GM23338 (cell line): ENCODE data around the gene ZGPAT. TPM values are rescaled to one million over a fixed set of nuclear protein-coding genes. Genes with fewer than 3 reads are reported as not detected.

ENCODE experiments used
- ATAC-seq: fragments of 200-7000 bp; cut with Tn5 transposase; 3 replicates; pipeline ENCODE4 v1.9.1; 2020
- DNase-seq: peaks from one replicate; pipeline ENCODE4 v3.0.0-alpha.2; 2015; ENCODE audit warnings: low spot score
- H2AFZ ChIP-seq: fragments of 200-600 bp; sonication (generic); 2 replicates; pipeline ENCODE4 v1.8.0; 2016; ENCODE audit warnings: antibody characterized with exemption, mild to moderate bottlenecking, moderate library complexity
- H3F3A ChIP-seq: fragments of 200-600 bp; sonication (generic); replicated peaks from 2 replicates; pipeline ENCODE4 v1.8.0; 2017; ENCODE audit warnings: antibody characterized with exemption, mixed run types, low read depth
- H3K27ac ChIP-seq: fragments of 200-600 bp; sonication (generic); 2 replicates; pipeline ENCODE4 v1.6.1; 2016; ENCODE audit warnings: low read depth
- H3K27me3 ChIP-seq: fragments of 200-600 bp; sonication (generic); 2 replicates; pipeline ENCODE4 v1.8.0; 2016; ENCODE audit warnings: mild to moderate bottlenecking, mixed run types, moderate library complexity; ENCODE audit not compliant: insufficient read depth
- H3K36me3 ChIP-seq: fragments of 200-600 bp; sonication (generic); 2 replicates; pipeline ENCODE4 v1.8.0; 2016; ENCODE audit warnings: mild to moderate bottlenecking; ENCODE audit not compliant: insufficient read depth
- H3K4me1 ChIP-seq: fragments of 200-600 bp; sonication (generic); 2 replicates; pipeline ENCODE4 v1.8.0; 2016; ENCODE audit warnings: mild to moderate bottlenecking, moderate library complexity; ENCODE audit not compliant: insufficient read depth
- H3K4me2 ChIP-seq: fragments of 200-600 bp; sonication (generic); 2 replicates; pipeline ENCODE4 v1.7.1; 2017; ENCODE audit warnings: mixed run types
- H3K4me3 ChIP-seq: fragments of 200-600 bp; sonication (generic); 2 replicates; pipeline ENCODE4 v1.6.1; 2016; ENCODE audit warnings: mixed run types
- H3K79me2 ChIP-seq: fragments of 200-600 bp; sonication (generic); replicated peaks from 2 replicates; pipeline ENCODE4 v1.8.0; 2017; ENCODE audit warnings: mild to moderate bottlenecking; ENCODE audit not compliant: insufficient read depth
- H3K9me2 ChIP-seq: fragments of 200-600 bp; sonication (generic); 2 replicates; pipeline ENCODE4 v1.8.0; 2017; ENCODE audit not compliant: insufficient read depth
- H4K20me1 ChIP-seq: fragments of 200-600 bp; sonication (generic); replicated peaks from 2 replicates; pipeline ENCODE4 v1.8.0; 2017; ENCODE audit warnings: mild to moderate bottlenecking; ENCODE audit not compliant: insufficient read depth
- H3K27ac Mint-ChIP-seq: 2 replicates; pipeline ENCODE4 v1.8.0; 2020; ENCODE audit warnings: inconsistent platforms, mild to moderate bottlenecking, moderate library complexity, mixed read lengths
- H3K27me3 Mint-ChIP-seq: 3 replicates; pipeline ENCODE4 v1.8.0; 2022; ENCODE audit warnings: low read depth, mild to moderate bottlenecking, moderate library complexity, mixed read lengths, inconsistent platforms; ENCODE audit not compliant: insufficient read depth, poor library complexity
- H3K36me3 Mint-ChIP-seq: 3 replicates; pipeline ENCODE4 v1.8.0; 2021; ENCODE audit warnings: low read depth, mild to moderate bottlenecking, inconsistent platforms, moderate library complexity, mixed read lengths
- H3K4me1 Mint-ChIP-seq: 3 replicates; pipeline ENCODE4 v1.8.0; 2020; ENCODE audit warnings: mild to moderate bottlenecking, inconsistent platforms, mixed read lengths
- H3K4me3 Mint-ChIP-seq: 3 replicates; pipeline ENCODE4 v1.8.0; 2021; ENCODE audit warnings: moderate library complexity, mild to moderate bottlenecking, inconsistent platforms, mixed read lengths
- H3K9me3 Mint-ChIP-seq: 3 replicates; pipeline ENCODE4 v1.8.0; 2020; ENCODE audit warnings: moderate library complexity, mild to moderate bottlenecking, inconsistent platforms, mixed read lengths
- CREB1 ChIP-seq: fragments of 250-450 bp; sonication (Bioruptor Pico); IDR thresholded peaks from 2 replicates; pipeline ENCODE4 v1.5.0; 2020; ENCODE audit warnings: low read depth, mild to moderate bottlenecking, moderate library complexity
- EZH2 ChIP-seq: fragments of 200-600 bp; sonication (generic); IDR thresholded peaks from one replicate; pipeline ENCODE4 v1.8.0; 2017; ENCODE audit warnings: antibody characterized with exemption, mild to moderate bottlenecking, low read depth; ENCODE audit not compliant: unreplicated experiment
- EZH2phosphoT487 ChIP-seq: fragments of 200-600 bp; sonication (generic); IDR thresholded peaks from one replicate; pipeline ENCODE4 v1.8.1; 2018; ENCODE audit warnings: antibody characterized with exemption; ENCODE audit not compliant: unreplicated experiment
- JUNB ChIP-seq: IDR thresholded peaks from one replicate; pipeline ENCODE4 v1.6.1; 2016; ENCODE audit warnings: antibody characterized with exemption; ENCODE audit not compliant: unreplicated experiment
- NANOG ChIP-seq: IDR thresholded peaks from 2 replicates; pipeline ENCODE4 v1.6.1; 2016; ENCODE audit warnings: antibody characterized with exemption, borderline replicate concordance
- POLR2AphosphoS5 ChIP-seq: IDR thresholded peaks from 2 replicates; pipeline ENCODE4 v1.6.1; 2016; ENCODE audit warnings: antibody characterized with exemption, low read depth
- STAT1 ChIP-seq: IDR thresholded peaks from one replicate; pipeline ENCODE4 v1.6.1; 2016; ENCODE audit warnings: antibody characterized with exemption; ENCODE audit not compliant: unreplicated experiment
- ZNF114 ChIP-seq: fragments of 250-450 bp; sonication (Bioruptor Pico); IDR thresholded peaks from 2 replicates; pipeline ENCODE4 v1.5.0; 2020; ENCODE audit warnings: mild to moderate bottlenecking, moderate library complexity
- ZNF331 ChIP-seq: fragments of 250-450 bp; sonication (Bioruptor Pico); IDR thresholded peaks from 2 replicates; pipeline ENCODE4 v1.5.0; 2020; ENCODE audit warnings: low read depth, mild to moderate bottlenecking, moderate library complexity
- polyA plus RNA-seq: library from polyadenylated mRNA; unstranded; fragments of >200 nt; fragmentation: Nextera tagmentation; extraction: Ambion mirVana; gene quantifications from 2 replicates; pipeline ENCODE4 v1.2.1, GENCODE V29; 2016
- total RNA-seq: library from RNA; depleted of rRNA; stranded (reverse); fragments of >200 nt; shearing (Covaris generic); gene quantifications from 2 replicates; pipeline ENCODE4 v1.2.3, GENCODE V29; 2014
- TF ChIP-seq, protein P1 (sequence below), 2 experiments: fragments of 200-600 bp in 1 of 2; sonication (generic) in 1 of 2; conservative IDR thresholded peaks; 2 replicates each; pipeline versions ENCODE4 v1.5.1 to v1.6.1; 2016 to 2017; ENCODE audit warnings: antibody characterized with exemption in 2 of 2, low read depth in 2 of 2, mild to moderate bottlenecking in 2 of 2, moderate library complexity in 1 of 2
- TF ChIP-seq, protein P2 (sequence below): IDR thresholded peaks from 2 replicates; pipeline ENCODE4 v1.6.1; 2016; ENCODE audit warnings: antibody characterized with exemption

The ZGPAT gene
- total and polyA plus RNA-seq, 2 experiments from 2014 or later, result 25.0 to 39.2 TPM

DNA sequence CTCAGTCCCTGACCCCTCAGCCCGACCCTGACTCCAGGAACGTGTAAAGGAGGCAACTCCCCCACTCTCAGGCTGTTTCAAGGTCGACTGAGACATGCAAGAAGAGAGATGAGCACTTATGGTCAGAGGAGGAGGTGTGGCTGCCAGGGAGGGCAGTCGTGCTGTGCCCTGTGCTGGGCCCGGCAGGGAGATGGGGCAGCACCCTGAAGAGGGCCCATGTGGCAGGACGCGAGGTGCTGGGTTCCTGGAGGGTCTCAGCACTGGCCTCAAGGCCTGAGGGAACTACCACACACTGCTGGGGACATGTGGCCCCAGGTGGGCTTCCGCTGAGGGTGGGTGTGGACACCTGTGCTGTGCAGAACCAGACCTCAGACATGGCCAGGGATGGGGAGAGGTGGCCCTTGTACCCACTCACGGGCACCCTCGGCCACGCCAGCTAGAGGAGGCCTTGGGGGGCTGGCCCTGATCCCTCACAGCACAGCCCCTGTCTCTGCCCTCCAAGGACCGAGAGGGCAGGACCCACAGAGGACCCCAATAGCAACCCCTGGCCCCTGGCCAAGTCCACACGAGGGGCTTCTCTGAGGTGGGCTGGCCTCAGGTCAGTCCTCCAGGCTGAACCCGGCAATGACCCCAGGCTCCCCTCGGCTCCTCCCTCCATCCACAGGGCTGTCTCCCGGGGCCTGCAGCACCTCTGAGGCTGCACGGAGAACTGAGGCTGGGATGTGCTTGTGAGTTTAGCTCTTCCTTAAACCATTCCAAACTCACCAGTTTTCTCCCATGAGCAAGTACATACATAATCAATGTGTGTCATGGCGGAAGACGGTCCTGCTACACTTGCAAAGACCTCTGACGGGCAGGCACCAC lies 40.5 kb downstream of the ZGPAT start:
- no peak overlapping the region for H3K27ac ChIP-seq
- peaks cover 8% of the 10 kb centered on the region for H3K27me3 Mint-ChIP-seq
- peaks cover 10% of the 10 kb centered on the region for H3K4me1 Mint-ChIP-seq
- no peaks in the 10 kb centered on the region for H3K27me3 ChIP-seq
- H3K4me3 ChIP-seq, result no peak overlapping the region
- no peak for ATAC-seq
- DNase-seq, result no peak
- H3K4me3 Mint-ChIP-seq, result no peak overlapping the region
- H2AFZ ChIP-seq, result no peak overlapping the region
- TF ChIP-seq NANOG, result no peak
- no peak for TF ChIP-seq ZNF331 (CRISPR knock-in tag)
- TF ChIP-seq ZNF114 (CRISPR knock-in tag), result no peak
- no peak for TF ChIP-seq EZH2phosphoT487
- TF ChIP-seq, protein P1, sequence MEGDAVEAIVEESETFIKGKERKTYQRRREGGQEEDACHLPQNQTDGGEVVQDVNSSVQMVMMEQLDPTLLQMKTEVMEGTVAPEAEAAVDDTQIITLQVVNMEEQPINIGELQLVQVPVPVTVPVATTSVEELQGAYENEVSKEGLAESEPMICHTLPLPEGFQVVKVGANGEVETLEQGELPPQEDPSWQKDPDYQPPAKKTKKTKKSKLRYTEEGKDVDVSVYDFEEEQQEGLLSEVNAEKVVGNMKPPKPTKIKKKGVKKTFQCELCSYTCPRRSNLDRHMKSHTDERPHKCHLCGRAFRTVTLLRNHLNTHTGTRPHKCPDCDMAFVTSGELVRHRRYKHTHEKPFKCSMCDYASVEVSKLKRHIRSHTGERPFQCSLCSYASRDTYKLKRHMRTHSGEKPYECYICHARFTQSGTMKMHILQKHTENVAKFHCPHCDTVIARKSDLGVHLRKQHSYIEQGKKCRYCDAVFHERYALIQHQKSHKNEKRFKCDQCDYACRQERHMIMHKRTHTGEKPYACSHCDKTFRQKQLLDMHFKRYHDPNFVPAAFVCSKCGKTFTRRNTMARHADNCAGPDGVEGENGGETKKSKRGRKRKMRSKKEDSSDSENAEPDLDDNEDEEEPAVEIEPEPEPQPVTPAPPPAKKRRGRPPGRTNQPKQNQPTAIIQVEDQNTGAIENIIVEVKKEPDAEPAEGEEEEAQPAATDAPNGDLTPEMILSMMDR (conservative IDR thresholded peaks at IDR 0.05; ENCODE audit: low read depth in 2 of 2), result no peak
- H3K9me3 Mint-ChIP-seq, result no peaks in the 10 kb centered on the region; the same call in 2 of the 3 replicates
- peaks cover 22% of the 10 kb centered on the region for H3F3A ChIP-seq
- H4K20me1 ChIP-seq, result no peaks in the 10 kb centered on the region
- H3K4me2 ChIP-seq, result no peak overlapping the region
- H3K4me1 ChIP-seq, result peaks cover 4% of the 10 kb centered on the region; the same call in 1 of the 2 replicates
- H3K36me3 ChIP-seq, result no peaks in the 10 kb centered on the region
- H3K27ac Mint-ChIP-seq, result no peak overlapping the region
- H3K9me2 ChIP-seq, result no peaks in the 10 kb centered on the region
- peaks cover 6% of the 10 kb centered on the region for H3K36me3 Mint-ChIP-seq
- H3K79me2 ChIP-seq, result no peaks in the 10 kb centered on the region

DNA sequence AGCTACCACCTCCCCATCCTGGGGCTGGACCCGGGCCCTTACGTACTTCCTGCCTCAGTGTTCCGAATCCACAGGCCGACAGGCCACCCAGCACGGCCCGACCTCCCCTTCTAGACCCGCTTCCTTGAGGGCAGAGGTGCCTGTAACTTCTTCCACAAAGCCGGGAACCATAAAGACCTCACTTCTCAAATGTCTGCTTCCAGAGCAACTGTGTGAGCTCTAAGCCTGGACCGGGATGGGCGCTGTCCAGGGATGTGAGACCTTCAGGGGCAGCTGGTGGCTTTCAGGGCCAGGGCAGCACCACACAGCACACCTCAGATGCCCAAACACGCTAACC lies 41.1 kb downstream of the ZGPAT start:
- Mint-ChIP-seq H3K4me3 (no peak overlapping the region; the same call in 2 of the 3 replicates), H3K27me3 (peaks cover 8% of the 10 kb centered on the region), H3K9me3 (no peaks in the 10 kb centered on the region; the same call in 2 of the 3 replicates), H3K36me3 (peaks cover under 1% of the 10 kb centered on the region; the same call in 1 of the 3 replicates), H3K4me1 (peaks cover 10% of the 10 kb centered on the region), H3K27ac (peak overlapping the region; percentile 59)
- Histone ChIP-seq H3K27me3 (no peaks in the 10 kb centered on the region), H3K9me2 (no peaks in the 10 kb centered on the region), H3K4me1 (peaks cover 4% of the 10 kb centered on the region; the same call in 1 of the 2 replicates), H3K36me3 (no peaks in the 10 kb centered on the region), H2AFZ (no peak overlapping the region), H3F3A (peaks cover 19% of the 10 kb centered on the region), H3K4me2 (no peak overlapping the region), H3K79me2 (no peaks in the 10 kb centered on the region), H4K20me1 (no peaks in the 10 kb centered on the region), H3K4me3 (no peak overlapping the region), H3K27ac (no peak overlapping the region)
- ATAC-seq, result no peak
- no peak for DNase-seq
- TF ChIP-seq, protein P2, sequence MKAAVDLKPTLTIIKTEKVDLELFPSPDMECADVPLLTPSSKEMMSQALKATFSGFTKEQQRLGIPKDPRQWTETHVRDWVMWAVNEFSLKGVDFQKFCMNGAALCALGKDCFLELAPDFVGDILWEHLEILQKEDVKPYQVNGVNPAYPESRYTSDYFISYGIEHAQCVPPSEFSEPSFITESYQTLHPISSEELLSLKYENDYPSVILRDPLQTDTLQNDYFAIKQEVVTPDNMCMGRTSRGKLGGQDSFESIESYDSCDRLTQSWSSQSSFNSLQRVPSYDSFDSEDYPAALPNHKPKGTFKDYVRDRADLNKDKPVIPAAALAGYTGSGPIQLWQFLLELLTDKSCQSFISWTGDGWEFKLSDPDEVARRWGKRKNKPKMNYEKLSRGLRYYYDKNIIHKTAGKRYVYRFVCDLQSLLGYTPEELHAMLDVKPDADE, result no peak
- TF ChIP-seq CREB1 (CRISPR knock-in tag) (no peak), ZNF114 (CRISPR knock-in tag) (no peak), ZNF331 (CRISPR knock-in tag) (no peak), STAT1 (no peak), EZH2 (no peak), JUNB (no peak), NANOG (no peak), EZH2phosphoT487 (no peak), POLR2AphosphoS5 (no peak)
- TF ChIP-seq, protein P1 (conservative IDR thresholded peaks at IDR 0.05; ENCODE audit: low read depth in 2 of 2), result no peak
